ENCODE data around the gene NACAD. TPM values are rescaled to one million over a fixed set of nuclear protein-coding genes. Genes with fewer than 3 reads are reported as not detected.

Gene NACAD
- polyA plus RNA-seq, 2 of the 4 experiments (the other 2 are of a cell fraction), result 0.03 to 0.43 TPM

- H3K4me1 ChIP-seq, result no peaks in the 10 kb centered on the region
- DNase-seq (ENCODE audit: low read depth in 1 of 2, low spot score in 1 of 2), result no peak
- WGBS (ENCODE audit: missing lambda C conversion rate), result 97% methylated on average over 3 of the region's 3 CpGs
- H3K9me3 ChIP-seq, result no peaks in the 10 kb centered on the region
- ChIA-PET POLR2A (no interaction called here), CTCF (no interaction called here)
- no peak for ATAC-seq
- H3K27ac ChIP-seq, result no peak overlapping the region
- TF ChIP-seq HOXB13 (CRISPR knock-in tag; IDR thresholded peaks at IDR 0.05; ENCODE audit: low read depth), result no peak
- H3K4me2 ChIP-seq, result no peak overlapping the region
- FAIRE-seq, result no peak
- no peak overlapping the region for H3K4me3 ChIP-seq
Measured at GRCh38 chr7:45067582-45067981, 21.2 kb downstream of the NACAD start.

- H3K4me1 ChIP-seq, result no peaks in the 10 kb centered on the region
- DNase-seq (ENCODE audit: low read depth in 1 of 2, low spot score in 1 of 2), result no peak
- CTCF ChIA-PET, result no interaction called here
- no peak overlapping the region for H3K27ac ChIP-seq
- POLR2A ChIA-PET, result no interaction called here
- TF ChIP-seq USF2 (IDR thresholded peaks at IDR 0.05), result no peak
- no peak for TF ChIP-seq EHMT2 (IDR thresholded peaks at IDR 0.05; ENCODE audit: low read depth)
- no peak for TF ChIP-seq TFCP2L1 (CRISPR knock-in tag; IDR thresholded peaks at IDR 0.05)
- ATAC-seq, result no peak
- H3K4me2 ChIP-seq, result no peak overlapping the region
- H3K9me3 ChIP-seq, result no peaks in the 10 kb centered on the region
- 93% methylated on average over 7 of the region's 7 CpGs for WGBS (ENCODE audit: missing lambda C conversion rate)
- no peak overlapping the region for H3K4me3 ChIP-seq
- no peak for FAIRE-seq
Measured at GRCh38 chr7:45066409-45066808, 22.4 kb downstream of the NACAD start.

- WGBS (ENCODE audit: missing lambda C conversion rate), result 96% methylated on average over 12 of the region's 12 CpGs
- H3K4me1 ChIP-seq, result no peaks in the 10 kb centered on the region
- no peak for FAIRE-seq
- H3K4me3 ChIP-seq, result no peak overlapping the region
- ATAC-seq, result no peak
- DNase-seq (ENCODE audit: low read depth in 1 of 2, low spot score in 1 of 2), result no peak
- no peak overlapping the region for H3K4me2 ChIP-seq
- no peak overlapping the region for H3K27ac ChIP-seq
- no peak for TF ChIP-seq CTCF (IDR thresholded peaks at IDR 0.05)
- TF ChIP-seq POLR2AphosphoS2 (conservative IDR thresholded peaks at IDR 0.05; ENCODE audit: low read length), result no peak
- no peak for TF ChIP-seq CHD2 (IDR thresholded peaks at IDR 0.05; ENCODE audit: low read length, partially characterized antibody)
- TF ChIP-seq ESRRA (IDR thresholded peaks at IDR 0.05; ENCODE audit: borderline replicate concordance, low read length), result no peak
- no peak for TF ChIP-seq MAZ (IDR thresholded peaks at IDR 0.05; ENCODE audit: borderline replicate concordance, low read depth, low read length)
- TF ChIP-seq SMC3 (IDR thresholded peaks at IDR 0.05), result no peak
- no peak for TF ChIP-seq ZSCAN20 (CRISPR knock-in tag; IDR thresholded peaks at IDR 0.05)
- no peak for TF ChIP-seq ELK1 (IDR thresholded peaks at IDR 0.05; ENCODE audit: low read depth, low read length)
- TF ChIP-seq RCOR1 (IDR thresholded peaks at IDR 0.05; ENCODE audit: low read depth, low read length), result no peak
- no peak for TF ChIP-seq NR3C1 (IDR thresholded peaks at IDR 0.05)
- no peak for TF ChIP-seq TFCP2L1 (CRISPR knock-in tag; IDR thresholded peaks at IDR 0.05)
- TF ChIP-seq FOXS1 (CRISPR knock-in tag; IDR thresholded peaks at IDR 0.05), result no peak
- TF ChIP-seq RARB (CRISPR knock-in tag; IDR thresholded peaks at IDR 0.05), result no peak
- no peak for TF ChIP-seq RFX5 (IDR thresholded peaks at IDR 0.05)
- TF ChIP-seq FOSB (CRISPR knock-in tag; IDR thresholded peaks at IDR 0.05), result no peak
- H3K9me3 ChIP-seq, result no peaks in the 10 kb centered on the region
- POLR2A ChIA-PET, result no interaction called here
- CTCF ChIA-PET, result no interaction called here
Measured at GRCh38 chr7:45065031-45065995, 23.5 kb downstream of the NACAD start.
